GM13976 (cell line): ENCODE data around the gene PRCP.

Experiments
- DNase-seq: peaks from one replicate; pipeline ENCODE4 v3.0.0; 2012; ENCODE audit warnings: low spot score
- CTCF ChIP-seq: IDR thresholded peaks from 2 replicates; pipeline ENCODE4 v1.5.1; 2012; ENCODE audit warnings: borderline replicate concordance, mild to moderate bottlenecking; ENCODE audit not compliant: insufficient read depth; ENCODE audit errors: extremely low read depth, missing control alignments, control extremely low read depth
- in situ Hi-C: fragments of 300-500 bp; cut with MboI; formaldehyde crosslinking; loops from one replicate; pipeline ENCODE4 v1.12.0; 2022; ENCODE audit warnings: low sequenced_read_pairs, mixed read lengths, inconsistent platforms; ENCODE audit not compliant: unreplicated experiment

PRCP gene

GRCh38 chr11:82937554-82937953 is 37.3 kb upstream of the PRCP start:
- no peak for DNase-seq
- in situ Hi-C loops, result no loop called here
- TF ChIP-seq CTCF, result no peak

DNA sequence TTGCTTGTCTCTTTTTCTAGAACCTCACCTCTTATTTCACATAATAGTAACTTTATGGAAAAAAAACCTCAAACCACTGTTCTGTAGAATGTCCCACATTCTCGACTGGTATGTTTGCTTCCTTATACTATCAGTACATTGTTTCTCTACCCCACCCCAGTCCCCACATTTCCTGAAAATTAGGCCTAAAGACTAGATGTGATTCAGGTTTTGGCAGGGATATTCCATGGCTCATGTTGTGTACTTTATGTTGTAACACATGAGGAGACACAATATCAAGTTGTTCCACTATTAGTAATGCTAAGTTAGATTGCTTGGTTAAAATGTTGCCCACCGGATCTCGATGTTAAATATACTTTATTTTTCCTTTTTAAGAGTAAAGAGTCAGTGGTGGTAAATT is 36.0 kb upstream of the PRCP start:
- no peak for TF ChIP-seq CTCF
- in situ Hi-C loops, result no loop called here
- no peak for DNase-seq

DNA sequence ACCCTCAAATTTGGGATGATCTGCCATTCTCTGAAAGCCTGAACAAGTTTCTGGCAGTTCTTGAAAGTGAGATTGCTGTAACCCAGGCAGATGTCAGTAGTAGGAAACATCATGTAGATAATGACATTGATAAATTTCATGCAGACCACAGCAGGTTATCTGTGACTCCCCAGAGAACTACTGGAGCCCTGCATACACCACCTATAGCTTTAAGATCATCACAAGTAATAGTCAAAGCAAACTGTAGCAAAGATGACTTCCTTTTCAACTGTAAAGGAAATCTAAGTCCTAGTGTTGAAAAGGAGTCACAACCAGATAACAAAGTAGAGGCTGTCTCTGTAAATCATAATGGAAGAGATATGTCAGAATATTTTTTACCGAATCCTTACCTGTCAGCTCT is 32.3 kb upstream of the PRCP start:
- DNase-seq, result no peak
- no peak for TF ChIP-seq CTCF
- in situ Hi-C loops, result no loop called here

GRCh38 chr11:82930734-82931133 is 30.5 kb upstream of the PRCP start:
- in situ Hi-C loops, result no loop called here
- TF ChIP-seq CTCF, result no peak
- no peak for DNase-seq

GRCh38 chr11:82930229-82930628 is 30.0 kb upstream of the PRCP start:
- in situ Hi-C loops, result no loop called here
- no peak for TF ChIP-seq CTCF
- peak; percentile 26 for DNase-seq

- TF ChIP-seq CTCF, result no peak
- DNase-seq, result no peak
- in situ Hi-C loops, result no loop called here
These were observed 28.9 kb upstream of the PRCP start for GRCh38 chr11:82929121-82929520.
